HG02970 (cell line): ENCODE results near the gene SUPT5H.

ENCODE experiments used
- ATAC-seq: cut with Tn5 transposase; IDR thresholded peaks from one replicate; pipeline ENCODE4 v1.9.1; 2021; ENCODE audit warnings: mild to moderate bottlenecking, moderate library complexity, moderate number of reproducible peaks; ENCODE audit not compliant: unreplicated experiment, low FRiP score

SUPT5H gene

GRCh38 chr19:39515551-39516191 lies 70.3 kb downstream of the SUPT5H start:
- ATAC-seq: no peak

GRCh38 chr19:39516270-39516669 lies 70.9 kb downstream of the SUPT5H start:
- ATAC-seq: no peak

GRCh38 chr19:39517432-39517831 lies 72.0 kb downstream of the SUPT5H start:
- no peak for ATAC-seq

GRCh38 chr19:39518458-39518857 lies 73.1 kb downstream of the SUPT5H start:
- ATAC-seq: no peak

- ATAC-seq: no peak
Measured at GRCh38 chr19:39518975-39519374, 73.6 kb downstream of the SUPT5H start.

GRCh38 chr19:39520541-39521484 lies 75.4 kb downstream of the SUPT5H start:
- no peak for ATAC-seq

GRCh38 chr19:39524495-39524894 lies 79.1 kb downstream of the SUPT5H start:
- ATAC-seq: no peak

- no peak for ATAC-seq
Measured at GRCh38 chr19:39525205-39525604, 79.8 kb downstream of the SUPT5H start.
